ENCODE measurements around the gene EHD1. TPM values are rescaled to one million over a fixed set of nuclear protein-coding genes. Genes with fewer than 3 reads are reported as not detected.

The EHD1 gene
- total and polyA plus RNA-seq, 2 of the 8 experiments (the other 6 are each of a cell fraction or from before 2014, with no cell fraction given): 31.5 to 42.9 TPM

DNA sequence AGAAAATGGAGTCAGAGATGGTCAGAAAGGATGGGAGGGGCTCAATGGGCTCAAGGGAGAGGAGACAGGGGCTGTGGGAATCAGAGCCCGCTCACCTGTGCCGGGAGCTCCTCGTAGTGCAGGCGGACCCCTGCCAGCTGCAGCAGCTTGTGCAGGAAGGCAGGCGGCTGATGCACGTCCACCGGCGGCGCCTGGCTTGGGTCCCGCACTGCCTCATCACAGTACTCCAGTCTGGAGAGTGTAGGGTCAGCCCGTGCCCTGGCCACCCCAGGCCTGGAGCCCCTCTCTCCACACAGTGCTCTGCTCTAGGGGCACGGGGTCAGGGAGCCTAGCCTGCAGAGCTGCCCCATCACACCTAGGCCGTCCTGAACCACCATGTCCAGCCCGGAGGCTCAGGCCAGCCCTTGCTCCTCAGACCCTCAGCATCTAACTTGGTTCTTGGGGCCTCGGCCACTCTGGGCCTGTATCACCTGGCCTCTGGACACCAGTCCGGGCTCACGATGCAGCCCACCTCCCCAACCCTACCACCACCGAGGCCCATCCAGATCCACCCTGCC, 34.8 kb upstream of the EHD1 start:
- H3K79me2 ChIP-seq (ENCODE audit: control insufficient read depth in 1 of 2, insufficient read depth in 2 of 2, low read length in 2 of 2): no peaks in the 10 kb centered on the region
- ChIA-PET POLR2A (ENCODE audit: partially characterized antibody) (no interaction called here), CTCF (ENCODE audit: partially characterized antibody) (interaction anchor here (1.2 to 2.4 kb wide), 3 partner anchors 13 to 100 kb away, joined by 4 to 6 read pairs (median 6); partner anchors contain the start of gene ARL2)
- H3K23me2 ChIP-seq (ENCODE audit: low read depth, low read length): peaks cover 13% of the 10 kb centered on the region
- H2BK120ac ChIP-seq (replicated peaks; ENCODE audit: low read depth, low read length): no peak overlapping the region
- H4K91ac ChIP-seq (replicated peaks; ENCODE audit: insufficient read length, low read length): no peak overlapping the region
- H2BK12ac ChIP-seq (ENCODE audit: low read depth, low read length): no peak overlapping the region
- H2AK5ac ChIP-seq (ENCODE audit: low read depth, low read length): no peak overlapping the region
- no peak overlapping the region for H2BK15ac ChIP-seq (ENCODE audit: low read length)
- H3K27me3 ChIP-seq (replicated peaks in 1 of 4; ENCODE audit: control insufficient read depth in 3 of 4, extremely low read depth in 1 of 4, insufficient read depth in 3 of 4, low read length in 3 of 4): no peaks in the 10 kb centered on the region
- no peak overlapping the region for H3K4me2 ChIP-seq (ENCODE audit: insufficient read depth in 1 of 2, low read depth in 2 of 2, low read length in 2 of 2)
- peaks cover 4 to 14% (median 8%) of the 10 kb centered on the region in 4 experiments; a peak in 5 of 8 replicates for H3K36me3 ChIP-seq (ENCODE audit: control insufficient read depth in 2 of 4, insufficient read depth in 4 of 4, low read length in 3 of 4)
- H3K56ac ChIP-seq (replicated peaks; ENCODE audit: insufficient read length, low read depth, low read length): no peak overlapping the region
- no peak overlapping the region; the same call in 1 of the 2 replicates for H4K8ac ChIP-seq (ENCODE audit: extremely low read depth, insufficient read depth, low read length)
- H2AFZ ChIP-seq (ENCODE audit: low read length): no peak overlapping the region
- H3K4me3 ChIP-seq (ENCODE audit: extremely low read depth in 1 of 4, insufficient read depth in 2 of 4, low read depth in 3 of 4, low read length in 4 of 4): no peak overlapping the region
- DNase-seq (ENCODE audit: low read depth in 1 of 2, low spot score in 2 of 2) (no peak), FAIRE-seq (no peak)
- no peak overlapping the region for H2BK5ac ChIP-seq (ENCODE audit: low read depth, low read length)
- peaks cover 0 to 11% (median 4%) of the 10 kb centered on the region in 4 experiments; a peak in 5 of 7 replicates for H3K4me1 ChIP-seq (replicated peaks in 1 of 4; ENCODE audit: control insufficient read depth in 3 of 4, insufficient read depth in 4 of 4, low read length in 3 of 4)
- peaks cover 2% of the 10 kb centered on the region in 2 experiments for H4K20me1 ChIP-seq (replicated peaks in 1 of 2; ENCODE audit: control insufficient read depth in 1 of 2, insufficient read depth in 2 of 2, low read length in 2 of 2)
- H3K9ac ChIP-seq (replicated peaks in 1 of 4; ENCODE audit: extremely low read depth in 1 of 4, low read depth in 3 of 4, low read length in 3 of 4): no peak overlapping the region
- H4K5ac ChIP-seq (ENCODE audit: insufficient read length, low read depth, low read length): no peak overlapping the region
- H3K79me1 ChIP-seq (ENCODE audit: low read depth, low read length): 0 out of 2 replicates have a peak, but pooled peaks cover 3% of the 10 kb centered on the region
- H2BK20ac ChIP-seq (ENCODE audit: low read length): no peak overlapping the region
- H3K23ac ChIP-seq (ENCODE audit: insufficient read length): no peak overlapping the region
- H3K27ac ChIP-seq (ENCODE audit: low read depth, low read length): no peak overlapping the region
- WGBS, 2 experiments (ENCODE audit: extremely low coverage in 1 of 2, insufficient coverage in 1 of 2, insufficient read length in 1 of 2, insufficient replicate concordance in 2 of 2, low coverage in 1 of 2, low lambda C conversion rate in 2 of 2, missing lambda C conversion rate in 1 of 2): 85% methylated on average over 18 of the region's 18 CpGs; no CpG with 5 or more reads in 1 of the 2 experiments
- no peak overlapping the region for H3K14ac ChIP-seq (ENCODE audit: insufficient read length)
- H3K4ac ChIP-seq (replicated peaks; ENCODE audit: insufficient read length, low read depth, low read length): no peak overlapping the region
- no peak overlapping the region for H3K18ac ChIP-seq (ENCODE audit: extremely low read depth, low read length)
- no peaks in the 10 kb centered on the region for H3K9me3 ChIP-seq (ENCODE audit: insufficient read depth in 2 of 2, low read depth in 1 of 2, low read length in 1 of 2)
- TF ChIP-seq NRF1 (IDR thresholded peaks at IDR 0.05; ENCODE audit: low read depth, low read length) (no peak), NANOG (IDR thresholded peaks at IDR 0.05; ENCODE audit: insufficient read depth, low read depth, low read length, poor library complexity, severe bottlenecking) (no peak), BACH1 (IDR thresholded peaks at IDR 0.05; ENCODE audit: low read length) (no peak)
